HG03025 (cell line): ENCODE results near the gene BMPER.
A peak's percentile ranks its signal among the peaks of the same experiment; 100 is the strongest.

ENCODE experiments used
- ATAC-seq: cut with Tn5 transposase; IDR thresholded peaks from one replicate; pipeline ENCODE4 v1.9.1; 2021; ENCODE audit warnings: mild to moderate bottlenecking, moderate library complexity; ENCODE audit not compliant: unreplicated experiment, low FRiP score

BMPER gene

DNA sequence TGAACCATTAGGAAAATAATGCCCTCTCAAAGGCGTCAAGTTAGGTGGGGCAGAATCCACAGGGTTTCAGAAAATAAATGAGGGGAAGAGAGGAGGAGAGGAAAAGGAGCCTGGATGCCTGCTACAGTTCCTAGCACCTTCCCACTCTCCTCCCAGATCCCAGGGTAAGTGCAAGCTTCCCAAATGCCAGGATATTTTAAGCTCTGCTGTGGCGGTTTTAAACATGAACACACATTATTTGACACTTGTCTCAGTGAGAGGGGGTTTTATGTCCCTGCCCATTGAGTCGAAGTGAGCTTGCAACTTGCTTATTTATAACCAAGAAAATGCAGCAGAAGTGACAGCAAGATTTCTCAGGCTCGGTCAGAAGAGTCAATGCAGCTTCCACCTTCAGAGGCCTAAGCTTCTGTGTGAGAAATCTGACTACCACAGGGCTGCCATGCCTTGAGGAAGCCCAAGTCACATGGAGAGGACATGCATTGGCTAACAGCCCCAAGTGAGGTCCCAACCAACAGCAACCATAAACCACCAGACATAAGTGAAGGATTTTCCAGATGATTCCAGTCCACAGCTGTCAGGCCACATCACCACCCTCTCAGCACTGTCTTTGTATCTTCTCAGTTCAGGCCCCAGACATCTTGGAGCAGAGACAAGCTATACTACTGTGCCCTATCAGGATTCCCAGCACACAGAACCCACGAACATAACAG, 17.9 kb upstream of the BMPER start:
- no peak for ATAC-seq

DNA sequence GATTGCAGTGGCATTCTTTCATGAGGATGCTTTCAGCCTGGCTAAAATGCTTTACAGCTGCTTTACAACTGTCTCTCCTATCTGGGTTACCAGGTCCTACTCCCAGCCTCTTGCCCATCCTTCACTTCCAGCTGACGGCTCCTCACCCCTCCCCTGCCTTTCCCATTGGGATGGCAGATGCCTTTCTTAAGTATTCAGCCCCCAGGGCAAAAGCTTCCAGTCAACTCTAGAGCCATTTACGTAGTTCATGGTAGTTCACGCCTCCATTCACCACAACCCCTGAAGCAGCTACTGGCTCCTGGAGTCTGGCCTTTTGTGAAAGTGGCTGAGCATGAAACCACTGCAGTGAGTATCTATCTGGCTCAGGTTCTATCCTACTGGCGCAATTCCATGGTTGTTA, 17.2 kb upstream of the BMPER start:
- ATAC-seq, result no peak

DNA sequence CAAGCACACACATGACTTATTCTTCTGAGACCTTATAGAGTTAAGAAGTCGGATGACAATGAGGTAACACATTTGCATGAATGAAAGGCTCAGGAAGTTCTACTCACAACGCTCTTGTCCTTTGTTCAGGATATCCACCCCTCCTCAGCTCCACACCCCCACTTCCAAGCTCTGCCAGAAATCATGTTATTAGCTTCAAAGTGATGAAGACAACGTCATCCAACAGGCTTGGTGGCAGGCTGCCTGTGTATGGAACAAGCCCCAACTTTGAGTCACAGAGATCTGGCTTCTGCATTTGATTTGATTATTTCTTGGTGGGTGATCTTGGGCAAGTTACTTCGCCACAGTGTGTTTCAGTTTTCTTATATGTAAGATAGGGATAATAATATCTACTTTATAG, 12.4 kb upstream of the BMPER start:
- ATAC-seq, result no peak

DNA sequence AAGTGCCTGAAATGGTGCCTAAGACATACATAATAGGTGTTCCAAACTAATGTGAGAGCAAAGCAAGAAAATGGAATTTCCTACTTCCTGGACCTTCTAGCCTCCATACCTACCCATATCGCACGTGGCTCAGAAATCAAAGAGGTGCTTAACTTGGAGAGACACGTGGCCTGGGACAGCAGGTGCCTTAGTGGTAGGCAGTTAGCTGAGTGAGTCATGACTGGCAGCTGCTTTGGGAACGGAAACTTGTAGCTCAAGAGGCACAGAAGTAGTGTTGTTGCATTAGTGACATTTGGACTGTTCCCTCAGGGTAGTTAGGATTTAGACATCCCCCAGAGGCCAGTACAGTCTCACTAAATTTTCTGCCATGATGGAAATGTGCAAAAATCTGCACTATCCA, 12.0 kb upstream of the BMPER start:
- no peak for ATAC-seq

DNA sequence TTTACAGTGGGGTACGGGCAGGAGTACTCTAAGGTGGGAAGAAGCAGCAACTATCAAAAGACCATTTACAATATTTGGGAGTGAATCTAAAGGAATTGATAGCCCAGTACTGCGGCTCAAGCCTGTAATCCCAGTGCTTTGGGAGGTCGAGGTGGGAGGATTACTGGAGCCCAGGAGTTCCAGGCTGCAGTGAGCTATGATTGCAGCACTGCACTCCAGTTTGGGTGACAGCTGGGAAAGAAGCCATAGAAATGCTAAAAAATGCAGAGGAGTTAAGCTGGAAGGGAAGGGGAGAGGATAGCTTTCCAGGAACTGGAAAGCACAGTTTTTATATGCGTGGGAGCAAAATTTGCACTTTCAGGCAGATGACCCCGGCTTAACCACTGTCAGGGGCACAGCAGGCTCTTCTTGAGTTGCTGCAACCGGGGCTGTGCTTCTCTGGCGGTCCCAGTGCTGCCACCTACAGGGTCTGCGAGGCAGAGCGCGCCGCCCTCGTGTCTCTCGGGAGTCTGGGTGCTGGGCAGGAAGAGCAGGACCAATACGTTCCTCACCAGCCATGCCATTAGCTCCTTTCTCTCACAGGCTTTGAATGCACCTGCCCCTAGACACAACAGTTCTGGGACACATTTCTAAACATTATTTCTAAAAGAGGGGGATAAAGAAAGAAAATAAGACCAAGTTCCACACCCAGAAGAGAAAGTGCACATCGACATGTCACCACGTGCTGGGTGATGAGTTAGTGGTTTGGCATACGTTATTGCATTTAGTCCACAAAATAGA, 10.1 kb upstream of the BMPER start:
- ATAC-seq, result peak; percentile 92

DNA sequence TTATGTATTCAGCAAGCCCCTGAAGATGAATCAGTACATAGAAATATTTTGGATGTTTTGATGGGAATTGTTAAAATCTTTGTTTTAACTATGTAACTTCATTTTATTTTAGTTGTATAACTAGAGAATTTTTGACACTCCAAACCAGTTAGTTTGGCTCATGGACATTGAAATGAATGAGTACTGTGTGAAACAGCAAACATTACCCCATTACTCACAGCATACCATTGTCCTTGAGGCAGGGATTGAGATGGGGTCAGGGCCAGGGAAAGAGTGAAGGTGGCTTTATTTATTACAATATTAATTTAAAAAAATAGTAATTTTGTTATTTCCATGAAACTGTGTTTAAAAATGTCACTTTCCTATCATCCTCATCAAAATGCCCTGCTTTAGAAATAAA, 4.8 kb upstream of the BMPER start:
- no peak for ATAC-seq

DNA sequence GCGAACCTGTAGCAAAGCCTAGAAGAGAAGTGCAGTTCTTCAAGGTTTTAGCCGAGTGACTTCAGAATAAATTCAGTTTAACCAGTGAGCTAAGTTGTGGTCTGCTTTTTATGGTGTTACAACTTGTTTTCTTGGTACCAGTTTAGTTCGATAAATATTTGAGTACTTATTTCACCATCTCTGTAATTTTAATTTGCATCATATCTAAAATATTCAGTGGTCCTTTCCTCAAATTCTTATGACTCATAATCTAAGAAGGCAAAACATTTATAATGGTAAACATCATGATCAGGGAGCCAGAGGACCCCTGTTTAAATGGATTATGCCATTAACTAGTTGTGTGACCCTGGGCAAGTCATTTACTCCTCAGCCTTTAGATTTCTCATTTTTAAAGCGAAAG, 4.1 kb upstream of the BMPER start:
- no peak for ATAC-seq

DNA sequence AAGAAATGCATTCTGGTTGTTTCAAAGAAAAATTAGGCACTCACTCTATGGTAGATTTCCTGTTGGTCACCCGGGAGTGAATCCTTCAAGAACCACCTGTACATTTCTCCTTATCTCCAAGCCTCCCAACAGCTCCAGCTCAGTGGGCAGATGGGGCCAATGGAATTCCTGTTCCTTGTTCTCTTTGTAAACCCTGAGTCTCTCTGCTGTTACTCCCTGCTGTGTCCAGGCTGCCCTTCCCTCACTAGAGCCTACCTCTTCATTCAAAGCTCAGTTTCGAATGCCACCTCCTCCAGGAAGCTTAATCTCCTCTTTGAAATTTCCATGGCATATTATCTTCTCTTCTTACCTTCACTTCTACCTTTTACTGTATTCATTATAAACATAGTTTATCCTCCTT, 3.5 kb upstream of the BMPER start:
- ATAC-seq, result no peak

DNA sequence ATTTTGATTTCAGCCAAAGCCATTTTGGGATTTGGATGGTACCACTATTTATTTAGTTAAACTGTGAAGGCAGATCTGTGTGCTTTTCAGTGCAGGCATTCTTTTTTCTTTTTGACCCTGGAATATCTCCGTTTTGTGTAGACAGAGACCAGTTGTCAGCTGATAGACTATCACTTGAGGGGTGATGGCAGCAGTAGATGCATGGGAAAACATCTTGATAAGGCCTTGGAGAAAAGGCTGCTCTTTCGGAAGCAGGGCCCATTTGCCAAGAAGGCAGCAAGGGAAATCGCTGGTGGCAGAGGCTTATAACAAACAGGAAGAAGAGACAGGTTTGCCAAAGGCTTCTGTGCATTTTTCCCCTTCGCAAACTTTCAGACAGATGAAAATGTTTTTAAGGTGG, 2.6 kb upstream of the BMPER start:
- ATAC-seq, result no peak

DNA sequence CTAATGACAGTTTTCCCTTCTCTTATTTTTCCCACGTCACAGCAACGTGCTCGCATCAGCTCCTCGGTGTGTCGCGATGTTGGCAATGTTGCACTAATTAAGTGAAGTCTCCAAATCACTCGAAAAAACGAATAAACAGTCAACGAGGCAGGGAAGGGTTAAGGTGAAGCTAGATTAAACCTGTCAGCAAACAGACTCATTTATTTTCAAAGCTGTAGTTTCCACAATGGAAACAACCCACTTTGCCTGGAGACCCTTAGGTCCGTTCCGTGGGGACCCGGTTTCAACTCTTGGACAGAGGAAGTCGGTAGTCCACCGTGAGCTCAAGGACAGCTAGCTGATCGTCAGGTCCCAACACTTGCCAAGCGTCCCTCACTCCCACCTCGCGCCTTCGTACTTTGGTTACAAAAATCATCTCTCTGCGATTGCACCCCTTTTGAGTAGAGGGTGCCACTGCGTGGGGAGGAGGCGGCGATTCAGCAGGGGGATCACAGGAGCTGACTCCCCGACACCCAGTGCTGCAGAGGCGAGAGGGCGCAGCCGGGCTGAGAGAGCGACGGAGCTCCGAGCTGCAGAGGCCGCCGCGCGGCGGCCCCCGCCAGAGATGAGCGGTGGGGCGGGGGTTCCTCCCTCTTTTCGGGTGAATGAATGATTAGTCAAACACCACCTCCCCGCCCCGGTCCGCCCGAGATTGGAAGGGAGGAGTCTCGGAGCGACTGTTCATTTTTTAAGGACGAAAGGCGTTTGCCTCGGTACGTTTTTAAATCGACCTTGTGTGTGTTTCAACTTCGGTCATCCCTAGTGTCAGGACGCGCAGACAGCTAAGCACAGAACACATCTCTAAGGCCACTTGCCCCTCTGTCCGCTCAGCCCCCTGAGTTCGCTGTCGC, 1.3 kb upstream of the BMPER start:
- no peak for ATAC-seq

DNA sequence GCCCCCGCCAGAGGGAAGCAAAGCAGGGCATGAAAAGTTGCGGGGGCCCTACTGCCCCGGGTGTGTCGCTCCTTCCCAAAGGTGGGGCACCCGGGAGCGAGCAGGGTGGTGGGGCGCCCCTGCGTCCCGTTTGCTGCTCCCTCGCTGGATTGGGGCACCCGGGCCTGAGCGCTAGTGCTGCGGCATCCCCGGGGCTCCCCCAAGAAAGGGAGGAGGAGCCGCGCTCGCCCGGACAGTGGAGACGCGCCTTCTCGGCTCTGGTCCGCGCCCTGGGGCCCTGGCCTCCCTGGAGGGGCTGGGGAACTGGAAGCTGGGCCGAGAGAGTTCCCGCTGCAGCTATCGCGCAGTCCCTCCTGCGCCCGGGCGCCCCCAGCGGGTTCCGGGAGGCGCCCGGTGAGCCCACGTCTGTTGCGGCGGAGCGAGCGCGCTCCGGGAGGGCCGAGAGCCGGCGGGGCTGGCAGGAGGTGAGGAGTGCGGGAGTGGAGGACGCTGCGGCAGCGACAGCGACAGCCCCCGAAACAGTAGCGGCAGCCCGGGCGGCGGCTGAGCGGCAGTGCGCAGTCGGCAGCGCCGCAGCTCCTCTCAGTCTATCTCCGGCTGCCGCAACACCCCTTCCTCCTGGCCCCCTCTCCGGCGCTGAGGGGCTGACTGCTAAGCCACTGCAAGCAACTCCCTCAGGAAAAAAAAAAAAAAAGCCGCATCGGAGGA, 504 bp upstream of the BMPER start:
- ATAC-seq, result no peak

DNA sequence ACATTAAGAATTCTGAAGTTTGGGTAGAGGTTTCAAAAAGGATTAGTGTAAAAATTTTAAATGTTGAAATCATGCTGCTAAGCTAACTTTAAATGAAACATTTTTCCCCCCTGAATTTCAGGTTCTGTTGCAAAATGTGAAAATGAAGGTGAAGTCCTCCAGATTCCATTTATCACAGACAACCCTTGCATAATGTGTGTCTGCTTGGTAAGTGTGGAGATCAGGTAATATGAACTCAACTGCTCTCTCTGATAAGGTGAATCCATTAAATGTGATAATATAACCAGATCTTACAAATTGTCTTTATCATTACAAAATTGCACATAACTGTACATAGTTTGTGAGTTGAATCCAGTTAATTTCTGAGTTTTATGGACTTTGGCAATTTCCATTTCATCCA, 1.4 kb downstream of the BMPER start:
- ATAC-seq, result no peak

DNA sequence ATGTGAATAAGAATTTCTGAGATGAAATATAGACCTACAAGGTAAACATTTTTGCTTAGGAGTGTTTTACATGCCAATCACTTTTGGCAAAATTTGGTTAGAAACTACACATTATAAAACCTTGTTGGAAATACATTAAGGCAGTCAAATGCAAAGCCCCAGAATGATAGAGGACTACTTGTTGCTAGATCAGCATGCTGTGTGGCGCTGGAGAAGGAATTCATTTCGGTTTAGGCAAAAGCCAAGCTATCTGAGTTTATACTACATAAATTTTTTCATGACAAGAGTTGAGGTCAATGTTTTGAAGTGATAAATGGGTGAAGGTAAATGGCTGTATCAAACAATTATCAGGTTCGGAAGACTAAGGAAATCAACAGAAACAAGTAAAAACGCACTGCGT, 2.3 kb downstream of the BMPER start:
- ATAC-seq, result no peak

DNA sequence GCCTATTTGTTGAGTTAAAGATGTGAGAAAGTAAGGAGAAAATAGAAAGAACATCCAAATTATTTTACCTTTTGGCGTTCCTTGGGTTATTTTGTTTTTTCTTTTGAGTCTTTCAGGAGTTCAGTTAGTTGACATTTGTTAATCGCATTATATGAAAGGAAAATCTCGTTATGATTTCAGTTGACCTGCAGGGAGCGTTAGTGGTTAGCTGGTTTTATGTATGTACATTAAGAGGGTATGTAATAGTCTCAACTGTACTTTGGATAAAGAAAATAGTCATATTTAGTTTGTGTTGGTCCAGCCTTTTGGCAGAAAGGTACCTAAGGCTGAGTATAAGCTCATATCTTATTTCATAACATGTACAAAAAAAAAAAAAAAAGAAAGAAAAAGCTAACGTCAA, 4.0 kb downstream of the BMPER start:
- ATAC-seq, result no peak

DNA sequence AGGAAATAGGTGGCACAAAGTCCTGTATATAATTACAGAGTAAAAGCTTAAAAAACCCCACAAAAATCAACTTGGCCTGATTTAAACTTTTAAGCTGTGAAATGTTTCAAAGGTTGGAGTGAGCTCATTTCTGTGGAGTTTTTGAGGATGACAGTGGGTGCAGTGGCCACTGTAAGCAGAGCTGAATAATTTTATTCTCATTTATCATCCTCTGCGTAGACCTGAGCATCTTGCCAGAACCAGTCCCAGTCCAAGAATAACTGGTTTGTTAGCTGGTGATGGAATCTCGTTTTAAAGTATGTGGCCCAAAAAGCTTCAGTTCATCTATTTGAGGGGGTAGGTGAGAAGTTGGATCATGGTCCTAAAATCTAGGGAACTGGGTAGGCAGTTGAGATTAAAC, 4.4 kb downstream of the BMPER start:
- no peak for ATAC-seq

DNA sequence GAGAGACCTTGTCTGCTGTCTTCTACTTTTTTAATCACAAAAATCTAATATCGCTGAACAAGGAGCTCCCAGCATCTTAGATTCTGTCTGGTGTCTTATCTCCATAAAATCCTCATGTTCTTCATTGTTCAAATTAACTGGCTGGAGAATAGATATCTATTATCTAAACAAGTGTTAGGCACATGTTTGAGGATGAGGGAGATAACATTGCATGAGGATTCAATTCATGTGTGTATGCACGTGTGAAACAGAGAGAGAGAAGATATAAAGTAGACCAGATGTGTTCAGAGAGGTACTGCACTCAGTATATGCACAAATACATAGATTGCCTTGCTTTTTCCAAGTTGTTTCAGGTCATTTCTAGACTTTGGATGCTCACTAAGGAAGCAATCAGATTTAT, 5.4 kb downstream of the BMPER start:
- no peak for ATAC-seq

DNA sequence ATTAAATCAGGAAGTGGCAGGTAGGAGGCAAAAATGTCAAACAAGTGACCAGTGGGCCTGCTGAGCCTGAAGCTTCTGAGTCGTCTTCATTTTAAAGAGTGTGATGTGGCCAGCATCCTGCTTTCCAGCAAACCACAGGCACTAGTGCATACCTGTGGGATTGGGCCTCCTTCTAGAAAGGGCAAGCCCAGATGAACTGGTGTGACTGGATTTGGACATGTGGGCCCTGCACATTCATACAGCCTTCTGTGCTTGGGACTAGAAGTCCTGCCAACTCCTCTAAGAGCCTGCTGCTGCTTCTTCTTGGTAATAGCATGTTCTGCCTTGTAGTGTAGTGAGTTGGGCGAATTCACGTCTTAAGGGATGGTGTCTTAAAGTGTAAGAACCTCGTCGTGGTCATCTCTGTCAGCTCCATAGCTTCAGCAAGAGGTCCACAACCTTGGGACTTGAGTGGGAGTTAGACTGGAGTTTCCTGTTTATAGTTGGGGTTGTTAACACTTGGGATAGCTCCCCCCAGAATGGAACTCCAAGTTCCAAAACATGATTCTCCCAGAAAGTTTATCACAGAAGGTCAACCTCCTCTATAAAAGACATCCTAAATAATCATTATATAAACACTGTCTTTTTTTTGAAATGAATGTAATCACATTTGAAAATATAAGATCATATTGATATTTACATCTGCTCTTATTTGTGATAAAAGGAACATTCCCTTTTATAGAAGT, 11.2 kb downstream of the BMPER start:
- ATAC-seq, result no peak

DNA sequence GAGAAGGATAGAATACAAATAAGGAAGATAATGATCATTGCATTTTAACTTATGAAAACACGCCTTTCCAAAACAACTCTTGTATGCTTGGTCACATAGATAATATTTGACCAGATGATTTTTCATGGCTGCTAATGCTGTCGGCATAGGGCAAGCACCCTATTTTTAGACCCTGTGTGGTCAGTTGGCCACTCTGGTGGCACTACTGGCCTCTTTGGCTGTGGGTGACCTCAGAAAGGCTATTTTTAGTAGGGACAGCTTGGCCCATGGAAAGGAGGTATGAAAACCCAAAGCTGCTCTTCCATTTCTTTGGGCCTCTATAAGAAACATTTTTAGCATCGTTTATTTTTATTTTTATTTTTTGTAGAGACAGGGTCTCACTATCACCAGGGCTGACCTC, 12.3 kb downstream of the BMPER start:
- no peak for ATAC-seq

DNA sequence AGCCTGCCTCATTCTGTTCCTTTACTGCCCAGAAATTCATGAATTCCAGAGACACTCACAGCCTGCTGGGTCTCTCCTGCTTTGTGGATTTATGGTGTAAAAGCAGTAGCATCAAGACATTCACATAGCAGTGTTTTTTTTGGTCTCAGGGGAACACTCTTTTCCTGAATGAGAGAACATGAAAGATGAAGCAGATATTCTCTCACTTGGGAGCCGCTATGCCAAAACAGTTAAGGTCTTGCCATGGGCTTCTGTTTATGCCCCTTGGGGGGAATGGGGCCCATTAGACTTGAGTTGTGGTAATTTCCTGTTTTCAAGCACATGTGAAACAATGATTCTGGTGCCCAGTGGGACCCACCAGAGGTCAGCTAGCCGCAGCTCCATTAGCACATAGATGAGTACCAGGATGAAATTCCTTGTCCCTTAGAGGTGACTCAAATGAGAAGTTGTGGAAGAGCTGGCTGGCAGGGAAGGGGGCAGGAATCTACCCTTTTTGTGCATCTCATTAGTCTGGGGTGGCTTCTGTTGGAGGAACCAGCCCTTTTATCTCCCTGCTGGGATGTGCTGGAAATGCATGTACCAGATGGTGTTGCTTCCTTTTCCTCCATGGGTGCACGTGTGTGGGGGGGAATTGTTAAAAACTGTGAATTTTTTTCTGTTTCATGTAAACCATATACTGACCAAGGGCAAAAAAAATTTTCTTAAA, 13.3 kb downstream of the BMPER start:
- no peak for ATAC-seq
